Measurements from ENCODE around the gene BLOC1S1. TPM values are rescaled to one million over a fixed set of nuclear protein-coding genes. Genes with fewer than 3 reads are reported as not detected.

The BLOC1S1 gene
- total RNA-seq, 2 experiments from 2014 or later, result 107 to 115 TPM

DNA sequence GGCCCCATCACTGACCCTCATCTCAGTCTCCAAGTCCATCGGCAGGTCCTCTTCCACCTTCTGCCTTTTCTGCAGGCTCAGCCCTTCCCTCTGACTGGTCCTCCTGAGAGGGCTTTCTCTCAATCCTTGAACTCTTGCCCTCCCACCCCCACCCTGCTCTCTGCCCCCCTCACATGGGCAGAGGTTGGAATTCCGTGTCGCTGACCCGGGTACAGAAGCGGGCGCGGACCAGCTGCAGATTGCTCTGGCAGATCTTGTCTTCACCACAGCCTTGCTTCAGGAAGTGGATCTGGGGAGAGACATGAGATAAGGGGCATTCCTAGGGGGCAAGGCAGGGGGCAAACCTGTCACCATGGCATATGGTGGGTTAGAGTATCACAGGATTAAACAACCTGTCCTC lies 20.5 kb upstream of the BLOC1S1 start:
- Mint-ChIP-seq H3K4me3 (no peak overlapping the region), H3K9me3 (ENCODE audit: low read depth) (no peaks in the 10 kb centered on the region), H3K27ac (no peak overlapping the region), H3K4me1 (no peaks in the 10 kb centered on the region), H3K36me3 (ENCODE audit: low read depth) (no peaks in the 10 kb centered on the region), H3K27me3 (no peaks in the 10 kb centered on the region)
- no peak for ATAC-seq
- ChIA-PET CTCF (interaction anchor here (1.8 kb wide), 1 partner anchor 39 kb away, joined by 6 read pairs; no protein-coding TSS in a partner anchor), POLR2A (interaction anchor here (0.6 kb wide), 1 partner anchor 190 kb away, joined by 3 read pairs; no protein-coding TSS in a partner anchor)
- intact Hi-C loops (cut with DNase I, micrococcal nuclease), result no loop called here
- DNase-seq, result no peak

DNA sequence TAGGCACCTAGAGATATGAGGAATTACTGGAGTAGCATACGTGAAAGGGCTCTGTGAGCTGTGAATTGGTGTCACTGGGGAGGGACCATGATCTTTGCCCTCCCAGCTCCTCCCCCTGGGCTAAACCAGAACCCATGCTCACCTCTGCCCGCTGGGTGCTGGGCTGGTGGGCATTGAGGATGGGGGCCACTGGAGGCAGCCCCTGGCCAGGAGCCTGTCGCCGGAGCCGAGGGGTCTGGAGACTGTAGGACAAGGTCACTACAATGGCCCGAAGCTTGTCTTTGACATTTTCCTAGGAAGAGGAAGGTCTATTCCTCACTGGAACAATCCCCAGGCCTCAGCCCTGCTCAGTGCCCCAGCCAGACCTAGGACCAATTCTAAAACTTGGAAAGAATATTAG lies 19.7 kb upstream of the BLOC1S1 start:
- no peak for DNase-seq
- no peaks in the 10 kb centered on the region for H3K9me3 Mint-ChIP-seq (ENCODE audit: low read depth)
- no peak overlapping the region for H3K27ac Mint-ChIP-seq
- intact Hi-C loops (cut with DNase I, micrococcal nuclease), result no loop called here
- H3K4me1 Mint-ChIP-seq, result no peaks in the 10 kb centered on the region
- no peak for ATAC-seq
- ChIA-PET POLR2A (no interaction called here), CTCF (interaction anchor here (0.6 to 1.8 kb wide), 2 partner anchors 27 to 40 kb away, joined by 3 to 6 read pairs; no protein-coding TSS in a partner anchor)
- no peaks in the 10 kb centered on the region for H3K27me3 Mint-ChIP-seq
- no peak overlapping the region for H3K4me3 Mint-ChIP-seq
- H3K36me3 Mint-ChIP-seq (ENCODE audit: low read depth), result no peaks in the 10 kb centered on the region

DNA sequence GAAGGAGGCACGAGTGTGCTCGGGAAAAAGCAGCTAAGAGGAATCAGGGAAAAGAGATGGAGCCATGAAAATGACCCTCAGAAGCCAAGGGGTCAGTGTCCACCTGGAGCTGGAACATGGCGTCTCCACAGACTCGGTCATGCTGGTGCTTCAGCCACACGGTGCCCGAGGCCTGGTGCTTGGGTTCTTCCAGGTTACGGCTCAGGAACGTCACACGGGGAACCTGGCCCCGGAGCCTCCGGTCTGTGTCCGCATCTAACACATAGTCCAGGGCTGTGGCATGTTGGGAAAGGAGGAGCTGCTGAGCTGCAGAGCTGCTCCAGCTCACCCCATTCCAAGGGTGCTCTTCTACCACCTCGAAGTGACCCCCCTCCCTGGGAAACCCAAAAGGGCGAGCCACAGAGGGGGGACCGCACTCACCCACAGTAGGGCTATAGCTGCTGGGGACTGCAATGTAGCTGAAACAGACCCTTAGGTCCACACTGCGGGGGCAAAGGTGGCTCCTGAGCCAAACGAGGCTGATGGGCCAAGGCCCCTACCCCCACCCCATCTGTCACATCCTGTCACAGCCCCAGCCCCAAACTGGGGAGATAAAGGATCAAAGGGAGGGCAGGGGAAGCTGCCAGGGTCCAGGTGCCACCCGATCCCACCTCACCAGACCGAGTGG lies 18.9 kb upstream of the BLOC1S1 start:
- no peaks in the 10 kb centered on the region for H3K9me3 Mint-ChIP-seq (ENCODE audit: low read depth)
- POLR2A ChIA-PET, result no interaction called here
- ATAC-seq (no peak), DNase-seq (no peak)
- intact Hi-C loops (cut with DNase I, micrococcal nuclease), result no loop called here
- CTCF ChIA-PET, result interaction anchor here (0.6 to 1.8 kb wide), 2 partner anchors 26 to 40 kb away, joined by 3 to 6 read pairs; no protein-coding TSS in a partner anchor
- no peaks in the 10 kb centered on the region for H3K4me1 Mint-ChIP-seq
- H3K4me3 Mint-ChIP-seq, result no peak overlapping the region
- H3K27me3 Mint-ChIP-seq, result no peaks in the 10 kb centered on the region
- H3K27ac Mint-ChIP-seq, result no peak overlapping the region
- H3K36me3 Mint-ChIP-seq (ENCODE audit: low read depth), result no peaks in the 10 kb centered on the region

DNA sequence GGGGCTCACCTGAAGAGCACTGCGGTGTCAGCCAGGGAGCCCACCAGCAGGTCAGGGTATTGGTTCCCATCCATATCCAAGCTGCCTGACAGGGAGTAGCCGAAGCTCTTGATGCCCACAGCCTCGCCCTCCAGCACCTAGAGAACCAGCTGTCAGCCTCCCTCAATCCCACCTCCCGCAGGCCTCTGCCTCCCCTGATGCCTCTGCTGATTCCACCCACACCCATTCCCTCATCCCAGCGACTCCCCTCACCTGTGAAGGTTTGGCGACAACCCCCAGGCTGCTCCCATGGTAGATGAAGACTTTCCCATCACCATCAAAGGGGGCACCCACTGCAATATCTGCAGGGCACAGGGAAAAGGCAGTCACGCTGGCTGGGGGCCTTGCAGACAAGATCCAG lies 18.2 kb upstream of the BLOC1S1 start:
- ChIA-PET CTCF (interaction anchor here (1.0 kb wide), 1 partner anchor 41 kb away, joined by 3 read pairs; no protein-coding TSS in a partner anchor), POLR2A (no interaction called here)
- H3K4me3 Mint-ChIP-seq, result no peak overlapping the region
- ATAC-seq (no peak), DNase-seq (no peak)
- no peaks in the 10 kb centered on the region for H3K27me3 Mint-ChIP-seq
- no peaks in the 10 kb centered on the region for H3K9me3 Mint-ChIP-seq (ENCODE audit: low read depth)
- intact Hi-C loops (cut with DNase I, micrococcal nuclease), result no loop called here
- H3K27ac Mint-ChIP-seq, result no peak overlapping the region
- H3K36me3 Mint-ChIP-seq (ENCODE audit: low read depth), result no peaks in the 10 kb centered on the region
- H3K4me1 Mint-ChIP-seq, result no peaks in the 10 kb centered on the region

DNA sequence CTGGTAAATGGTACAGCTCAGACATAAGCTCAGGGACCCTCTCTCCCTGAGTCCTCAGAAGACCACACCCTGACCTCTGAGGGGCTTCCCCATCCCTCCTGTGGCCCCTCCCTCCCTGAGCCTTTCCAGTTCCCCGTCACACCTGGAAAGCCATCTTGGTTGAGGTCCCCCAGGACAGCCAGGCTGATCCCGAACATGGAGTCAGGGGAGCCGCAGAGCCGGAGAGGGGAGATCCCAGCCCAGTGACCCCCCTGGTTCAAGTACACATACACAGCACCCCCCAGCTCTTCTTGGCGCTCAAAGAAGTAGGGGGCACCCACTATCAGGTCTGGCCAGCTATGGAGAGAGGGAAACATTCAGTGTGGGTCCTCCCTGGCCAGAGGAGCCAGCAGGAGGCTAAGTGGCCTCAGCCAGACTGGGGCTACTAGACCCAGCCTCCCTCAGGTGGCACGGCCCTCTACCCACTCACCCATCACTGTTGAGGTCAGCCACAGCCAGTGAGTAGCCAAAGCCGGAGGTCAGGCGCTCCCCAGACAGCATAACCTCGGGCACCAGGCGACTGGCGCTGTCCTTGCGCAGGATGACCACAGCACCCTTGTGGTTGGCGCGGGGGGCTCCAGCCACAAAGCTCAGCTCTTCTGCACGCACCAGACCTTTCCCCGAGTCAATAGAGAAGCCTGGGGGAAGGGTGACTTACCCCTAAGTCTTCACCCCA lies 17.4 kb upstream of the BLOC1S1 start:
- H3K9me3 Mint-ChIP-seq (ENCODE audit: low read depth), result no peaks in the 10 kb centered on the region
- ATAC-seq (no peak), DNase-seq (no peak)
- intact Hi-C loops (cut with DNase I, micrococcal nuclease), result no loop called here
- ChIA-PET CTCF (interaction anchor here (1.0 kb wide), 1 partner anchor 42 kb away, joined by 3 read pairs; no protein-coding TSS in a partner anchor), POLR2A (no interaction called here)
- H3K4me3 Mint-ChIP-seq, result no peak overlapping the region
- no peaks in the 10 kb centered on the region for H3K27me3 Mint-ChIP-seq
- H3K27ac Mint-ChIP-seq, result no peak overlapping the region
- H3K36me3 Mint-ChIP-seq (ENCODE audit: low read depth), result no peaks in the 10 kb centered on the region
- no peaks in the 10 kb centered on the region for H3K4me1 Mint-ChIP-seq

DNA sequence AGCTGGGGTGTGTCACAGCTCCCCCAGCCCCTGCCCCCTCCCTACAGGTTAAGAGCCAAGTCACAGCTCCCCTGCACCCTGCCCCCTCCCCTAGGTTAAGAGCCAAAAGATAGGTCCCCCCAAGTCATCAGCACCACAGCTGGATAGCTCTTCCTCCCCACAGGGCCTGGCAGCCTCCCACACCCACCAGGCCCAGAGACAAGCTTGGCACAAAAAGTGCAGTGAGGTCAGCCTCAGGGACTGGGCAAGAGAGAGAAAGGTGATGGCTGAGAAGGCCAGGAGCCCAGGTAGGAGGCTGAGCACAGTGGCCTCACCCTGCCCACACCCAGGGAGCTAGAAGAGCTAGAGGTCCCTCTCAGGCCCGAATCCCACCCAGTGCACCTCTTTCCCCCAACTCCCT lies 16.9 kb upstream of the BLOC1S1 start:
- Mint-ChIP-seq H3K4me3 (no peak overlapping the region), H3K36me3 (ENCODE audit: low read depth) (no peaks in the 10 kb centered on the region), H3K27me3 (no peaks in the 10 kb centered on the region), H3K27ac (no peak overlapping the region), H3K9me3 (ENCODE audit: low read depth) (no peaks in the 10 kb centered on the region), H3K4me1 (no peaks in the 10 kb centered on the region)
- POLR2A ChIA-PET, result interaction anchor here (0.5 kb wide), 1 partner anchor 1139 kb away, joined by 3 read pairs; no protein-coding TSS in a partner anchor
- intact Hi-C loops (cut with DNase I, micrococcal nuclease), result no loop called here
- CTCF ChIA-PET, result no interaction called here
- no peak for ATAC-seq
- DNase-seq, result no peak

DNA sequence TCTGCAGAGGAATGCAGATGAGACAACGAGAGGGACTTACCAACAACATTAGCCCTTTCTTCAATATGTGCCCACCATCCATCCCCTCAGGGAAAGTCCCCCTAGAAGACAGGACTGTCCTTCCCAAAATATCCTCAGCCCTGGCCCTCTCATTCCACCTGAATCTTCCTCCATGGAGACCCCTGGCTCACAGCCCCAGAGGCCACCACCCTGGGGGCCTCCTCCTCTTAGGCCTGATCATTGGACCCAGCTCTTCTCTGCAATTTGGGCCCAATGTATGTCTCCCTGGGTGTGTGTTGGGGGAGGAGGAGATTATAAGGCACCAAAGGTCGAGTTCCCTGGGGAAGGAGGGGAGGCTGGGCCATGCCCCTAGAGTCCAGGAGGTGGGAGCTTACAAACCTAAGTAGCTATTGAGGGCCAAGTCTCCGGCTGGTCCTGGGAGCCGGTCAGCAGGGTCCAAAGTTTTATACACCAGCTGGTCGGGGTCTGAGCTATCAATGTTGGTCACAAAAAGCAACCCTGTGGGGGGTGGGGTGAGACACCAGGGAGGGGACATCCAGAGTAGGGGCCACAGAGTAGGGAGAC lies 16.3 kb upstream of the BLOC1S1 start:
- Mint-ChIP-seq H3K36me3 (ENCODE audit: low read depth) (no peaks in the 10 kb centered on the region), H3K4me1 (no peaks in the 10 kb centered on the region), H3K27me3 (no peaks in the 10 kb centered on the region), H3K4me3 (no peak overlapping the region), H3K27ac (no peak overlapping the region), H3K9me3 (ENCODE audit: low read depth) (no peaks in the 10 kb centered on the region)
- DNase-seq (no peak), ATAC-seq (no peak)
- intact Hi-C loops (cut with DNase I, micrococcal nuclease), result no loop called here
- ChIA-PET CTCF (no interaction called here), POLR2A (interaction anchor here (0.5 kb wide), 1 partner anchor 1139 kb away, joined by 3 read pairs; no protein-coding TSS in a partner anchor)

DNA sequence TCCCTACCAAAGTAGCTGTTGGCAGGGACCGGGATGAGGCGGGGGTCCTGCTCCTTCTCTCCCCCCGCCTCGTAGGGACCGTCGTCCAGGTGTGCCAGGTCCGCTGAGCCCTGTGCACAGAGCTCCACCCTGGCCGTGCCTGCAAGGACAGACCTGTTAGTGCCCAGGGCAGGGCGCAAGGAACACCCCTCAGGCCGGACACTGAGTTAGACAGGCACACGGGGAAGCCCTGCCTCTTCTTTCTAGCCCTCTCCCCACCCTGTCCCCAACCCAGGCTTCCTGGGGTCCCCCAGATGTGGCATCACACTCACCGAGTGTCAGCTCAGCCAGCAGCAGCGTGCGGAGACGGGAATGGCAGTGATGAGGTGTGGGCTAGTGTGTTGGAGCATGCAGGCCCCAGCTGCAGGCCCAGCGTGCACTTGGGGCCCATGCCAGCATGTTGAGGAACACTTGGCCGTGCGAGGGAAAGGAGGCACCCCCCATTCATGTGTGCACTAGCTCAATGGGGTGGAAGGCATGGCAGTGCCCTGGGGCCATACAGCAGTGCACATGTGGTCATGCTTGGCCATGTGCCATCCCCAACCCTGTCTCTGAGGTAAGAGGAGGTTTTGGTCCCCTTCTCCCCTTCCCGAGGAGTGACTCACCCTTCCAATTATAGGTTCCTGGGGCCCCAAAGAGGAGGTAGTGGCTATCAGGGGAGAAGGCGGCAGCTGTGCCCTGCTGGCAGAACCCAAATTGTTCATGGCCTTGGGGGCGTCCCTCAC lies 15.4 kb upstream of the BLOC1S1 start:
- Mint-ChIP-seq H3K27me3 (no peaks in the 10 kb centered on the region), H3K4me1 (no peaks in the 10 kb centered on the region), H3K27ac (no peak overlapping the region), H3K4me3 (no peak overlapping the region), H3K9me3 (ENCODE audit: low read depth) (no peaks in the 10 kb centered on the region), H3K36me3 (ENCODE audit: low read depth) (no peaks in the 10 kb centered on the region)
- intact Hi-C loops (cut with DNase I, micrococcal nuclease), result no loop called here
- CTCF ChIA-PET, result no interaction called here
- POLR2A ChIA-PET, result no interaction called here
- ATAC-seq (no peak), DNase-seq (no peak)

DNA sequence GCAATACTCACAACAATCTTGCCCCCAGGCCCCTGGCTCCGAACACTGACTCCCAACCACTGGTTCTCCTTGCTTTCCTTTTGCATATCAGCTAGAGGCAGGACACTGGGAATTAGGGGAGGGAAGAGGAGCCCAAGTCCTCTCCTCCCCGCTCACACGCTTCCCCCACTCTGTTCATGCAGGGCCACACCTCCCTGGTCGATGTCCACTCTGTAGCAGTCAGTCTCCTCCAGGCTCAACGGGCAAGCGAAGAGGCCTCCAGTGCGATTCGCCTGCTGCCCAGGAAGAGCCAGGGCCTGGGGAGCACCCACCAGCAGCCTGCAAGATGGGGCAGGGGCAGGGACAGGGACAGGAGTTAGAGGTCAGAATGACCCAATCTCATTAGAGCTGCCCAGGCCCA lies 13.0 kb upstream of the BLOC1S1 start:
- H3K4me3 Mint-ChIP-seq, result no peak overlapping the region
- DNase-seq, result no peak
- intact Hi-C loops (cut with DNase I, micrococcal nuclease), result no loop called here
- no peak for ATAC-seq
- CTCF ChIA-PET, result no interaction called here
- peaks cover 7% of the 10 kb centered on the region for H3K4me1 Mint-ChIP-seq
- H3K27me3 Mint-ChIP-seq, result peaks cover 8% of the 10 kb centered on the region
- H3K9me3 Mint-ChIP-seq (ENCODE audit: low read depth), result no peaks in the 10 kb centered on the region
- H3K36me3 Mint-ChIP-seq (ENCODE audit: low read depth), result no peaks in the 10 kb centered on the region
- no peak overlapping the region for H3K27ac Mint-ChIP-seq
- POLR2A ChIA-PET, result no interaction called here

DNA sequence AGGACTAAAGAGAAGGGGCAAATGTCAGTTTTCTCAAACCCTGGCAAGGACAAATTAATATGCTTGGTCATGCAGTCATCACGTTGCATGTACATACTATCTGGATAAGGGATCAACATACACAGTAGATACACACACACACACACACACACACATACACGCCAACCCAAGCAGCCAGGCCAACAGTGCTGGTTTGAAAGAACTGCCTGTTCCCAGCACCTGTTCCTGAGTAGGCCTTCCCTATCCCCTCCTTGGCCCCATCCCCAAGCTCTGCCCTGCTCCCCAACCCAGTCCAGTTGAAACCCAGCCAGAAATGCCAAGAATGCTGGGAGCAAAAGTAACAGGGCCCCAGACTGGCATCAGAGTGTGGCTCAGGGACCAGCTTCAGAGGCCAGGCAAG lies 12.6 kb upstream of the BLOC1S1 start:
- Mint-ChIP-seq H3K9me3 (ENCODE audit: low read depth) (no peaks in the 10 kb centered on the region), H3K4me3 (no peak overlapping the region), H3K4me1 (peaks cover 10% of the 10 kb centered on the region), H3K27ac (no peak overlapping the region), H3K36me3 (ENCODE audit: low read depth) (no peaks in the 10 kb centered on the region), H3K27me3 (peaks cover 11% of the 10 kb centered on the region)
- ChIA-PET POLR2A (no interaction called here), CTCF (no interaction called here)
- DNase-seq (no peak), ATAC-seq (no peak)
- intact Hi-C loops (cut with DNase I, micrococcal nuclease), result no loop called here

DNA sequence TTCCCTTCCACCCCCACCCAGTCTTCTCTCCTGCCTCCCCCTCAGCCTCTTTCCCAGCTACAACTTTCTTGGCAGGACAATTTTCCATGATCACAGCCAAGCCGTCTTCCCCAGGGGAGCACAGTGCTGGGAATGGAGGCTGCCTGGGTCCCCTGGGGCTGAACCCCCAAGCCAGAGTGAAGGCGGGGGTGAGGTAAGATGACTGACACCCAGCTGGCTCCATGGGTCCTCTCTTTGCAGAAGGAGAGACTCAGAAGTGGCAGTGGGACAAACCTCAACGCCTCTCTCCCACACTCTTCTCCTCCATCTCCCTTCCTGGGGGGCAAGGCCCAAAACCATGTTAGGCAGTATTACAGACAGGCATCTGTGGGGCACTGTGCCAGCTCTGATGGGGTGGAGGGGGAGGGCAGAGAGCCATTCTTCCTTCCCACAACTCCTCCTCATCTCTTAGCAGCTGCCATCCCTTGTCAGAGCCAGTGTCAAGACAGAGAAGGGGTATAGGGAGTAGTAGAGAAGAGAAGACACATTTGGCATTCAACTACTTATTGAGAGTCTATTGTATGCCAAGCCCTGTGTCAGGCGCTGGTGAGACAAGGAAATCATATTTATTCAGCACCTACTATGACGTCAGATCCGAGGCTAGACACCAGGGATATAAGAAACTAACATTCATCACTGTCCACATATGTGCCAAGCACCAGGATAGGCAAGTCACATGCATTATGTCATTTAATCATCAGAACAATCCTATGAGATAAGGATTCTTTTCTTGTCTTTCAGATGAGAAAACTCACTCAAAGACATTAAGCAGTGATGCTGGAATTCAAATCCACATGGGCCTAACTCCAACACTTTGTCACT lies 11.7 kb upstream of the BLOC1S1 start:
- ChIA-PET POLR2A (no interaction called here), CTCF (interaction anchor here (1.5 to 1.6 kb wide), 2 partner anchors 19 to 35 kb away, joined by 3 to 6 read pairs; no protein-coding TSS in a partner anchor)
- DNase-seq (no peak), ATAC-seq (no peak)
- H3K9me3 Mint-ChIP-seq (ENCODE audit: low read depth), result no peaks in the 10 kb centered on the region
- no peaks in the 10 kb centered on the region for H3K36me3 Mint-ChIP-seq (ENCODE audit: low read depth)
- peaks cover 18% of the 10 kb centered on the region for H3K4me1 Mint-ChIP-seq
- H3K27me3 Mint-ChIP-seq, result peaks cover 18% of the 10 kb centered on the region
- intact Hi-C loops (cut with DNase I, micrococcal nuclease), result no loop called here
- H3K4me3 Mint-ChIP-seq, result no peak overlapping the region
- H3K27ac Mint-ChIP-seq, result no peak overlapping the region
